GM12878 (cell line): Measurements from ENCODE around the gene PRKCB. TPM values are rescaled to one million over a fixed set of nuclear protein-coding genes. Genes with fewer than 3 reads are reported as not detected.

Experiments used
- ATAC-seq: fragments of 200-7000 bp; cut with Tn5 transposase; 3 replicates; pipeline ENCODE4 v1.9.1; 2020; ENCODE audit warnings: mild to moderate bottlenecking, moderate library complexity
- BruUV-seq: library from RNA; stranded (reverse); fragments of 400-500 nt; replicated peaks from 2 replicates; lab custom pipeline; 2021; lab: Mats Ljungman, UMichigan
- CTCF ChIA-PET: fragments of 300-600 bp; sonication (Branson Sonifier 250); formaldehyde crosslinking; extraction: SDS; loops from one replicate; lab custom pipeline; 2021; ENCODE audit warnings: inconsistent platforms; lab: Yijun Ruan, JAX
- POLR2A ChIA-PET: fragments of 350-600 bp; formaldehyde crosslinking; extraction: SDS; loops from one replicate; lab custom pipeline; 2021; ENCODE audit warnings: inconsistent platforms; lab: Charles Lee
- RAD21 ChIA-PET: fragments of 300-600 bp; sonication (Branson Sonifier 250); formaldehyde crosslinking; loops from one replicate; lab custom pipeline; 2023; ENCODE audit warnings: antibody characterized with exemption; ENCODE audit not compliant: unreplicated experiment; lab: Charles Lee
- SMC1A ChIA-PET: fragments of 300-600 bp; sonication (Branson Sonifier 250); formaldehyde crosslinking; loops from one replicate; lab custom pipeline; 2023; ENCODE audit not compliant: unreplicated experiment, uncharacterized antibody; lab: Charles Lee
- DNase-seq: peaks from one replicate; pipeline ENCODE4 v3.0.0-alpha.2; 2011; ENCODE audit warnings: low read depth, low spot score
- FAIRE-seq: peaks from 3 replicates; lab custom pipeline; 2011; peaks lifted over from hg19 to GRCh38; lab: Jason Lieb, UNC
- H2AFZ ChIP-seq: 2 replicates; pipeline ENCODE4 v1.6.0; 2011; ENCODE audit warnings: low read depth, low read length, control low read depth; ENCODE audit not compliant: control insufficient read depth
- H3K27ac ChIP-seq: 2 replicates; pipeline ENCODE4 v1.5.1; 2011; ENCODE audit warnings: control low read depth; ENCODE audit not compliant: control insufficient read depth, insufficient read depth
- H3K27me3 ChIP-seq, 2 experiments: replicated peaks in 1 of 2; 2 replicates each; pipeline versions ENCODE4 v1.6.0 to v1.6.1; 2011; ENCODE audit warnings: low read length in 1 of 2; ENCODE audit not compliant: control insufficient read depth in 2 of 2, insufficient read depth in 2 of 2
- H3K36me3 ChIP-seq, 2 experiments: 2 replicates each; pipeline ENCODE4 v1.5.1; 2011; ENCODE audit warnings: low read length in 1 of 2; ENCODE audit not compliant: control insufficient read depth in 2 of 2, insufficient read depth in 2 of 2
- H3K4me1 ChIP-seq: 2 replicates; pipeline ENCODE4 v1.6.1; 2011; ENCODE audit warnings: mild to moderate bottlenecking, low read length, moderate library complexity, mixed read lengths; ENCODE audit not compliant: control insufficient read depth, insufficient read depth
- H3K4me2 ChIP-seq: 2 replicates; pipeline ENCODE4 v1.6.0; 2011; ENCODE audit warnings: control low read depth; ENCODE audit not compliant: control insufficient read depth, insufficient read depth
- H3K4me3 ChIP-seq: fragments of 200-600 bp; sonication (generic); 2 replicates; pipeline ENCODE4 v1.5.1; 2016
- H3K79me2 ChIP-seq: 2 replicates; pipeline ENCODE4 v1.6.0; 2011; ENCODE audit warnings: low read length; ENCODE audit not compliant: control insufficient read depth, insufficient read depth
- H3K9ac ChIP-seq: 2 replicates; pipeline ENCODE4 v1.8.0; 2011; ENCODE audit warnings: low read length, control low read depth, mixed read lengths; ENCODE audit not compliant: control insufficient read depth, insufficient read depth
- H3K9me3 ChIP-seq: replicated peaks from 3 replicates; pipeline ENCODE4 v1.5.1; 2011; ENCODE audit warnings: mild to moderate bottlenecking, low read length; ENCODE audit not compliant: control insufficient read depth, insufficient read depth
- H4K20me1 ChIP-seq: 2 replicates; pipeline ENCODE4 v1.6.0; 2011; ENCODE audit not compliant: control insufficient read depth, insufficient read depth
- BCL11A ChIP-seq: IDR thresholded peaks from 2 replicates; pipeline ENCODE4 v1.6.1; 2011; ENCODE audit warnings: low read depth, low read length
- BHLHE40 ChIP-seq, 2 experiments: fragments of 450-650 bp in 1 of 2; IDR thresholded peaks; 2 replicates each; pipeline ENCODE4 v1.6.1; 2011 to 2017; ENCODE audit warnings: low read depth in 2 of 2, borderline replicate concordance in 1 of 2, improper control_type of control experiment in 1 of 2, low read length in 1 of 2, mild to moderate bottlenecking in 1 of 2
- CEBPB ChIP-seq, 2 experiments: fragments of 150-350 bp in 1 of 2; IDR thresholded peaks; 2 replicates each; pipeline ENCODE4 v1.6.1; 2012 to 2014; ENCODE audit warnings: low read depth in 2 of 2, low read length in 2 of 2, borderline replicate concordance in 1 of 2, inconsistent platforms in 1 of 2
- DPF2 ChIP-seq: fragments of 450-650 bp; IDR thresholded peaks from 2 replicates; pipeline ENCODE4 v1.6.1; 2017; ENCODE audit warnings: mild to moderate bottlenecking
- EED ChIP-seq: sonication (generic); IDR thresholded peaks from 2 replicates; pipeline ENCODE4 v1.6.1; 2016; ENCODE audit warnings: antibody characterized with exemption, low read depth
- ESRRA ChIP-seq: IDR thresholded peaks from 2 replicates; pipeline ENCODE4 v1.6.1; 2012; ENCODE audit warnings: mild to moderate bottlenecking, low read length, improper control_type of control experiment
- HDGF ChIP-seq: fragments of 450-650 bp; IDR thresholded peaks from 2 replicates; pipeline ENCODE4 v1.6.1; 2016; ENCODE audit warnings: antibody characterized with exemption
- IKZF2 ChIP-seq, 2 experiments: fragments of 450-650 bp; IDR thresholded peaks; 2 replicates each; pipeline ENCODE4 v1.6.1; 2017; ENCODE audit warnings: mild to moderate bottlenecking in 2 of 2, moderate library complexity in 2 of 2
- KLF5 ChIP-seq: fragments of 450-650 bp; IDR thresholded peaks from 2 replicates; pipeline ENCODE4 v1.6.1; 2014; ENCODE audit warnings: mild to moderate bottlenecking; ENCODE audit not compliant: partially characterized antibody
- MYB ChIP-seq: fragments of 150-350 bp; IDR thresholded peaks from 2 replicates; pipeline ENCODE4 v1.6.1; 2014; ENCODE audit warnings: mild to moderate bottlenecking, low read depth, low read length, borderline replicate concordance
- NR2C2 ChIP-seq: IDR thresholded peaks from 2 replicates; pipeline ENCODE4 v1.6.1; 2011; ENCODE audit warnings: borderline replicate concordance, low read depth; ENCODE audit not compliant: control insufficient read depth, insufficient read length
- POLR2A ChIP-seq: IDR thresholded peaks from 2 replicates; pipeline ENCODE4 v1.6.1; 2011; ENCODE audit warnings: low read depth, mild to moderate bottlenecking, low read length
- POLR2AphosphoS5 ChIP-seq: IDR thresholded peaks from 2 replicates; pipeline ENCODE4 v1.6.1; 2011; ENCODE audit warnings: mild to moderate bottlenecking, low read length, inconsistent platforms
- RFX5 ChIP-seq: IDR thresholded peaks from 2 replicates; pipeline ENCODE4 v1.6.1; 2011; ENCODE audit warnings: low read depth, low read length, improper control_type of control experiment
- RUNX3 ChIP-seq: IDR thresholded peaks from 2 replicates; pipeline ENCODE4 v1.6.1; 2012; ENCODE audit warnings: low read length, inconsistent platforms
- SIX5 ChIP-seq: IDR thresholded peaks from 2 replicates; pipeline ENCODE4 v1.6.1; 2011; ENCODE audit warnings: mild to moderate bottlenecking, low read depth, low read length, moderate library complexity; ENCODE audit not compliant: severe bottlenecking
- SREBF1 ChIP-seq: IDR thresholded peaks from 2 replicates; pipeline ENCODE4 v1.6.1; 2012; ENCODE audit warnings: mild to moderate bottlenecking, low read length
- ZZZ3 ChIP-seq: IDR thresholded peaks from 2 replicates; pipeline ENCODE4 v1.6.1; 2011; ENCODE audit warnings: low read depth; ENCODE audit not compliant: control insufficient read depth, insufficient read length
- WGBS: methylation state at CpG from one replicate; pipeline ENCODE4 v1.1.6; 2016; ENCODE audit warnings: low lambda C conversion rate; ENCODE audit not compliant: insufficient replicate concordance, insufficient coverage; ENCODE audit errors: missing lambda C conversion rate; 5-methylcytosine and 5-hydroxymethylcytosine counted together
- in situ Hi-C: fragments of 300-500 bp; cut with MboI; formaldehyde crosslinking; loops from 9 replicates; pipeline ENCODE4 v1.14.3; 2018; ENCODE audit warnings: mixed read lengths
- intact Hi-C: fragments of 100-400 bp; cut with micrococcal nuclease; formaldehyde crosslinking; loops from one replicate; pipeline ENCODE4 v1.14.2; 2022; ENCODE audit not compliant: unreplicated experiment
- polyA plus RNA-seq, 11 experiments: library from polyadenylated mRNA; depleted of rRNA in 4 of 11; unstranded in 6 of 11; stranded (reverse) in 5 of 11; fragments of >200 nt; fragmentation: Nextera tagmentation in 4 of 11; fragmentation: Illumina TruSeq in 1 of 11; extraction: Ambion mirVana in 4 of 11; extraction: Trizol in 1 of 11; gene quantifications; 1 replicate in 1 of 11; 2 replicates in 10 of 11; pipeline versions ENCODE4 v1.2.1 to v1.2.3, GENCODE V29; 2011 to 2016; ENCODE audit warnings: inconsistent platforms in 2 of 11, missing spikeins in 2 of 11, low read depth in 1 of 11
- total RNA-seq, 4 experiments: library from RNA; depleted of rRNA in 3 of 4; stranded (reverse); fragments of >200 nt in 3 of 4; fragmentation: Illumina TruSeq in 1 of 4; extraction: Trizol in 1 of 4; gene quantifications; 2 replicates each; pipeline versions ENCODE4 v1.2.1 to v1.2.3, GENCODE V29; 2013 to 2021
- TF ChIP-seq, protein P1 (sequence below): fragments of 450-650 bp; formaldehyde crosslinking; IDR thresholded peaks from 2 replicates; pipeline ENCODE4 v1.4.0; 2020; ENCODE audit warnings: mild to moderate bottlenecking, moderate library complexity
- TF ChIP-seq, protein P2 (sequence below): fragments of 450-650 bp; IDR thresholded peaks from 2 replicates; pipeline ENCODE4 v1.6.1; 2016; ENCODE audit warnings: mild to moderate bottlenecking

Gene PRKCB
- total and polyA plus RNA-seq, 10 of the 15 experiments (the other 5 are each of a cell fraction or from before 2014, with no cell fraction given): 21.4 to 158 (median 97.3) TPM

DNA sequence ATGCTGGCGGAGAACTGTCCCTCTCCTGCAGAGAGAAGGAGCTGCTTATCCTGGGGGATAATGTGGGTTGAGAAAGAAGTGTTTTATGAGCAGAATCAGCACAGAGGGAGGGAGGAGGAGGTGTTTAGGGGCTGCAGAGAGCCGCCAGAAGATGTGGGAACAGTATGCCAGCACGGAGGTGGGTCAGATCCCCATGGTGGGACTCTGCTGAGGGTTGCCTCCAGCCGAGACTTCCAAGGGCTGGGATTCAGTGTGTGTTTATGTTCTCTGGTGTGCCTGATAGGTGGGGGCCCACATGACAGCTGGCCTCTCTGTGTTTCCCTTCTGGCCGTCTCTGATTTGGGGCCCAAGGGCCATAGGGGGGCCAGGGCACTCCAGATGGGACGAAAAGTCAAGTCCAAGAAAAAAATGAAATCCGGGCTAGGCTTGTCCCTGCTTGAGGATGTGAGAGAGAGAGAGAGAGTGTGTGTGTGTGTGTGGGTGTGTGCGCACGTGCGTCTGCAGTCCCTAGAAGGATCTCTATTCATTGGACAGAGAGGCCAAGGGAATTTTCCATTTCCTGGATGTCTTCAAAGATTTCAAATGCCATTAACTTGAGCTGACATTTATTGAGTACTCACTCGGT lies 21.6 kb downstream of the PRKCB start:
- BruUV-seq: no TSS peak
- peak overlapping the region; percentile 15; the same call in 1 of the 2 replicates for H3K4me2 ChIP-seq
- no peak overlapping the region for H2AFZ ChIP-seq
- 92% methylated on average over 11 of the region's 11 CpGs for WGBS
- H3K27ac ChIP-seq: peak overlapping the region; percentile 83
- H3K4me1 ChIP-seq: peaks cover 97% of the 10 kb centered on the region
- intact Hi-C loops (loop anchor here (2.0 kb wide), 1 partner anchor 15 kb away; no protein-coding TSS in a partner anchor), in situ Hi-C loops (loop anchor here (25.0 kb wide), 1 partner anchor 1180 kb away; no protein-coding TSS in a partner anchor)
- DNase-seq: no peak
- SMC1A ChIA-PET: interaction anchor here (1.2 to 27.0 kb wide), 8 partner anchors 8 to 153 kb away, joined by 3 to 468 read pairs (median 18); no protein-coding TSS in a partner anchor
- no peaks in the 10 kb centered on the region for H4K20me1 ChIP-seq
- RAD21 ChIA-PET: interaction anchor here (1.3 to 9.2 kb wide), 9 partner anchors 8 to 156 kb away, joined by 3 to 177 read pairs (median 13); no protein-coding TSS in a partner anchor
- peaks cover 5% of the 10 kb centered on the region for H3K9me3 ChIP-seq
- H3K27me3 ChIP-seq: no peaks in the 10 kb centered on the region
- POLR2A ChIA-PET: interaction anchor here (1.0 to 3.2 kb wide), 7 partner anchors 8 to 157 kb away, joined by 3 to 21 read pairs (median 10); no protein-coding TSS in a partner anchor
- FAIRE-seq: no peak
- CTCF ChIA-PET: interaction anchor here (3.0 to 11.5 kb wide), 4 partner anchors 8 to 54 kb away, joined by 15 to 134 read pairs (median 20); no protein-coding TSS in a partner anchor
- peaks cover 96% of the 10 kb centered on the region for H3K79me2 ChIP-seq
- H3K9ac ChIP-seq: no peak overlapping the region
- no peak overlapping the region for H3K4me3 ChIP-seq
- peaks cover 1 to 13% of the 10 kb centered on the region in 2 experiments; a peak in 3 of 4 replicates for H3K36me3 ChIP-seq
- no peak for ATAC-seq
- no peak for TF ChIP-seq SIX5
- TF ChIP-seq MYB: no peak
- 0 out of 2 replicates have a peak, but pooled peaks have one; percentile 10 for TF ChIP-seq HDGF
- TF ChIP-seq IKZF2 (IDR thresholded peaks at IDR 0.05): peak; percentile 35 to 60; a peak in 2 of 4 replicates
- 0 out of 2 replicates have a peak, but pooled peaks have one; percentile 30 for TF ChIP-seq POLR2A
- no peak for TF ChIP-seq BCL11A
- TF ChIP-seq, protein P1, sequence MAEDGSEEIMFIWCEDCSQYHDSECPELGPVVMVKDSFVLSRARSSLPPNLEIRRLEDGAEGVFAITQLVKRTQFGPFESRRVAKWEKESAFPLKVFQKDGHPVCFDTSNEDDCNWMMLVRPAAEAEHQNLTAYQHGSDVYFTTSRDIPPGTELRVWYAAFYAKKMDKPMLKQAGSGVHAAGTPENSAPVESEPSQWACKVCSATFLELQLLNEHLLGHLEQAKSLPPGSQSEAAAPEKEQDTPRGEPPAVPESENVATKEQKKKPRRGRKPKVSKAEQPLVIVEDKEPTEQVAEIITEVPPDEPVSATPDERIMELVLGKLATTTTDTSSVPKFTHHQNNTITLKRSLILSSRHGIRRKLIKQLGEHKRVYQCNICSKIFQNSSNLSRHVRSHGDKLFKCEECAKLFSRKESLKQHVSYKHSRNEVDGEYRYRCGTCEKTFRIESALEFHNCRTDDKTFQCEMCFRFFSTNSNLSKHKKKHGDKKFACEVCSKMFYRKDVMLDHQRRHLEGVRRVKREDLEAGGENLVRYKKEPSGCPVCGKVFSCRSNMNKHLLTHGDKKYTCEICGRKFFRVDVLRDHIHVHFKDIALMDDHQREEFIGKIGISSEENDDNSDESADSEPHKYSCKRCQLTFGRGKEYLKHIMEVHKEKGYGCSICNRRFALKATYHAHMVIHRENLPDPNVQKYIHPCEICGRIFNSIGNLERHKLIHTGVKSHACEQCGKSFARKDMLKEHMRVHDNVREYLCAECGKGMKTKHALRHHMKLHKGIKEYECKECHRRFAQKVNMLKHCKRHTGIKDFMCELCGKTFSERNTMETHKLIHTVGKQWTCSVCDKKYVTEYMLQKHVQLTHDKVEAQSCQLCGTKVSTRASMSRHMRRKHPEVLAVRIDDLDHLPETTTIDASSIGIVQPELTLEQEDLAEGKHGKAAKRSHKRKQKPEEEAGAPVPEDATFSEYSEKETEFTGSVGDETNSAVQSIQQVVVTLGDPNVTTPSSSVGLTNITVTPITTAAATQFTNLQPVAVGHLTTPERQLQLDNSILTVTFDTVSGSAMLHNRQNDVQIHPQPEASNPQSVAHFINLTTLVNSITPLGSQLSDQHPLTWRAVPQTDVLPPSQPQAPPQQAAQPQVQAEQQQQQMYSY (CRISPR knock-in tag): no peak
- TF ChIP-seq BHLHE40 (IDR thresholded peaks at IDR 0.05; ENCODE audit: borderline replicate concordance in 1 of 2, low read depth in 2 of 2, low read length in 1 of 2): peak; percentile 93 to 94
- TF ChIP-seq, protein P2, sequence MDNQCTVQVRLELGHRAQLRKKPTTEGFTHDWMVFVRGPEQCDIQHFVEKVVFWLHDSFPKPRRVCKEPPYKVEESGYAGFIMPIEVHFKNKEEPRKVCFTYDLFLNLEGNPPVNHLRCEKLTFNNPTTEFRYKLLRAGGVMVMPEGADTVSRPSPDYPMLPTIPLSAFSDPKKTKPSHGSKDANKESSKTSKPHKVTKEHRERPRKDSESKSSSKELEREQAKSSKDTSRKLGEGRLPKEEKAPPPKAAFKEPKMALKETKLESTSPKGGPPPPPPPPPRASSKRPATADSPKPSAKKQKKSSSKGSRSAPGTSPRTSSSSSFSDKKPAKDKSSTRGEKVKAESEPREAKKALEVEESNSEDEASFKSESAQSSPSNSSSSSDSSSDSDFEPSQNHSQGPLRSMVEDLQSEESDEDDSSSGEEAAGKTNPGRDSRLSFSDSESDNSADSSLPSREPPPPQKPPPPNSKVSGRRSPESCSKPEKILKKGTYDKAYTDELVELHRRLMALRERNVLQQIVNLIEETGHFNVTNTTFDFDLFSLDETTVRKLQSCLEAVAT: peak; percentile 54; the same call in 1 of the 2 replicates
- TF ChIP-seq ESRRA: no peak
- TF ChIP-seq RFX5: no peak
- peak; percentile 11; the same call in 1 of the 2 replicates for TF ChIP-seq RUNX3
- no peak for TF ChIP-seq CEBPB (IDR thresholded peaks at IDR 0.05; ENCODE audit: borderline replicate concordance in 1 of 2, low read depth in 2 of 2, low read length in 2 of 2)
- no peak for TF ChIP-seq SREBF1
- no peak for TF ChIP-seq NR2C2
- peak; percentile 24; the same call in 1 of the 2 replicates for TF ChIP-seq EED
- TF ChIP-seq ZZZ3: no peak
- no peak for TF ChIP-seq POLR2AphosphoS5
- peak; percentile 12; the same call in 1 of the 2 replicates for TF ChIP-seq DPF2
- no peak for TF ChIP-seq KLF5
